Measurements from ENCODE around the gene HIGD1B.

HIGD1B gene

GRCh38 chr17:44859701-44860100 lies 12.0 kb downstream of the HIGD1B start:
- no peak for TF ChIP-seq CTCF (IDR thresholded peaks at IDR 0.05; ENCODE audit: low read depth, low read length)
- no peak for DNase-seq (ENCODE audit: extremely low read depth, low read depth)

GRCh38 chr17:44862278-44862914 lies 14.7 kb downstream of the HIGD1B start:
- no peak for DNase-seq (ENCODE audit: extremely low read depth, low read depth)
- TF ChIP-seq CTCF (IDR thresholded peaks at IDR 0.05; ENCODE audit: low read depth, low read length), result no peak

- no peak for DNase-seq (ENCODE audit: extremely low read depth, low read depth)
- no peak for TF ChIP-seq CTCF (IDR thresholded peaks at IDR 0.05; ENCODE audit: low read depth, low read length)
These were observed 15.6 kb downstream of the HIGD1B start for GRCh38 chr17:44863061-44863918.

- no peak for DNase-seq (ENCODE audit: extremely low read depth, low read depth)
- TF ChIP-seq CTCF (IDR thresholded peaks at IDR 0.05; ENCODE audit: low read depth, low read length), result no peak
These were observed 17.1 kb downstream of the HIGD1B start for GRCh38 chr17:44864831-44865230.

- DNase-seq (ENCODE audit: extremely low read depth, low read depth), result peak; percentile 37
These were observed 17.6 kb downstream of the HIGD1B start for GRCh38 chr17:44865231-44865660.

GRCh38 chr17:44865931-44866330 lies 18.2 kb downstream of the HIGD1B start:
- TF ChIP-seq CTCF (IDR thresholded peaks at IDR 0.05; ENCODE audit: low read depth, low read length), result no peak
- DNase-seq (ENCODE audit: extremely low read depth, low read depth), result peak; percentile 32

More at GRCh38 chr17:44865231-44865660, 17.6 kb downstream of the HIGD1B start:
- peak; percentile 88 for TF ChIP-seq CTCF (IDR thresholded peaks at IDR 0.05; ENCODE audit: low read depth, low read length)

GRCh38 chr17:44867841-44868240 lies 20.2 kb downstream of the HIGD1B start:
- no peak for TF ChIP-seq CTCF (IDR thresholded peaks at IDR 0.05; ENCODE audit: low read depth, low read length)
- no peak for DNase-seq (ENCODE audit: extremely low read depth, low read depth)
